Measurements from ENCODE around the gene HK2. TPM values are rescaled to one million over a fixed set of nuclear protein-coding genes. Genes with fewer than 3 reads are reported as not detected.

The HK2 gene
- total and polyA plus RNA-seq, 8 donors, result 4.8 to 45.2 (median 12.3) TPM

GRCh38 chr2:74816540-74817303, 17.2 kb upstream of the HK2 start:
- DNase-seq, result peak in 1 of 2 donors; percentile 26
- H3K27ac ChIP-seq, result peak overlapping the region in 2 of 5 donors; percentile 46 to 50

GRCh38 chr2:74817304-74817675, 16.6 kb upstream of the HK2 start:
- no peak for TF ChIP-seq CTCF (IDR thresholded peaks at IDR 0.05)
- TF ChIP-seq EP300 (IDR thresholded peaks at IDR 0.05), result no peak
- TF ChIP-seq POLR2AphosphoS5 (IDR thresholded peaks at IDR 0.05), result no peak
- TF ChIP-seq POLR2A (IDR thresholded peaks at IDR 0.05), result no peak
- intact Hi-C loops (cut with DNase I; ENCODE audit: low total_unique reads), result loop anchor here (10.0 kb wide), 1 partner anchor 92 kb away; no protein-coding TSS in a partner anchor
- no peak for DNase-seq
- H3K27ac ChIP-seq, result peak overlapping the region in 1 of 5 donors; percentile 46
- no peak overlapping the region for H3K4me3 ChIP-seq
- H3K9me3 ChIP-seq, result no peaks in the 10 kb centered on the region
- WGBS, 5 donors, result 66 to 86% (median 82%) methylated on average over 1 of the region's 1 CpG
- peaks cover 0 to 9% (median 4%) of the 10 kb centered on the region in 4 donors for H3K4me1 ChIP-seq
- H3K36me3 ChIP-seq, result no peaks in the 10 kb centered on the region
- no peaks in the 10 kb centered on the region for H3K27me3 ChIP-seq

More at GRCh38 chr2:74816540-74817303, 17.2 kb upstream of the HK2 start:
- no peak for TF ChIP-seq EP300 (IDR thresholded peaks at IDR 0.05)
- TF ChIP-seq POLR2A (IDR thresholded peaks at IDR 0.05), result no peak
- TF ChIP-seq CTCF (IDR thresholded peaks at IDR 0.05), result no peak
- TF ChIP-seq POLR2AphosphoS5 (IDR thresholded peaks at IDR 0.05), result no peak
- WGBS, 5 donors, result 20 to 30% (median 28%) methylated on average over 7 of the region's 7 CpGs
- Histone ChIP-seq H3K27me3 (no peaks in the 10 kb centered on the region), H3K9me3 (no peaks in the 10 kb centered on the region), H3K36me3 (no peaks in the 10 kb centered on the region), H3K4me1 (peaks cover 0 to 9% (median 4%) of the 10 kb centered on the region in 4 donors), H3K4me3 (no peak overlapping the region)
- intact Hi-C loops (cut with DNase I; ENCODE audit: low total_unique reads), result loop anchor here (10.0 kb wide), 1 partner anchor 92 kb away; no protein-coding TSS in a partner anchor

- H3K36me3 ChIP-seq, result no peaks in the 10 kb centered on the region
- no peak overlapping the region for H3K4me3 ChIP-seq
- intact Hi-C loops (cut with DNase I; ENCODE audit: low total_unique reads), result loop anchor here (10.0 kb wide), 2 partner anchors 55 to 95 kb away; no protein-coding TSS in a partner anchor
- no peaks in the 10 kb centered on the region for H3K9me3 ChIP-seq
- no peak for TF ChIP-seq CTCF (IDR thresholded peaks at IDR 0.05)
- no peak for TF ChIP-seq EP300 (IDR thresholded peaks at IDR 0.05)
- TF ChIP-seq POLR2AphosphoS5 (IDR thresholded peaks at IDR 0.05), result no peak
- no peak for TF ChIP-seq POLR2A (IDR thresholded peaks at IDR 0.05)
- peaks cover 0 to 9% (median 4%) of the 10 kb centered on the region in 4 donors for H3K4me1 ChIP-seq
- no peaks in the 10 kb centered on the region for H3K27me3 ChIP-seq
- no peak for DNase-seq
- no peak overlapping the region for H3K27ac ChIP-seq
Measured at GRCh38 chr2:74819702-74820101, 14.2 kb upstream of the HK2 start.

- no peak for DNase-seq
- Histone ChIP-seq H3K4me3 (no peak overlapping the region), H3K4me1 (peaks cover 0 to 8% (median 4%) of the 10 kb centered on the region in 4 donors), H3K9me3 (no peaks in the 10 kb centered on the region), H3K36me3 (no peaks in the 10 kb centered on the region), H3K27me3 (no peaks in the 10 kb centered on the region), H3K27ac (no peak overlapping the region)
- WGBS, 5 donors, result 72 to 82% (median 77%) methylated on average over 3 of the region's 3 CpGs
- no peak for TF ChIP-seq CTCF (IDR thresholded peaks at IDR 0.05)
- no peak for TF ChIP-seq POLR2A (IDR thresholded peaks at IDR 0.05)
- TF ChIP-seq POLR2AphosphoS5 (IDR thresholded peaks at IDR 0.05), result no peak
- TF ChIP-seq EP300 (IDR thresholded peaks at IDR 0.05), result no peak
- intact Hi-C loops (cut with DNase I; ENCODE audit: low total_unique reads), result loop anchor here (10.0 kb wide), 1 partner anchor 53 kb away; no protein-coding TSS in a partner anchor
Measured at GRCh38 chr2:74821177-74822126, 12.5 kb upstream of the HK2 start.
